MM.1S (cell line): ENCODE data around the gene PTPRR.

Experiments used
- DNase-seq: peaks from one replicate; pipeline ENCODE4 v3.0.0-alpha.2; 2015
- H2AFZ ChIP-seq: fragments of 300-600 bp; sonication (generic); 2 replicates; pipeline ENCODE4 v1.6.0; 2016; ENCODE audit warnings: antibody characterized with exemption, low read length
- H3F3A ChIP-seq: fragments of 300-600 bp; sonication (generic); 2 replicates; pipeline ENCODE4 v1.6.1; 2016; ENCODE audit warnings: mild to moderate bottlenecking, antibody characterized with exemption, low read length, moderate library complexity, mixed read lengths; ENCODE audit not compliant: insufficient read depth
- H3K27ac ChIP-seq: fragments of 300-600 bp; sonication (generic); 2 replicates; pipeline ENCODE4 v1.5.1; 2016; ENCODE audit warnings: mild to moderate bottlenecking, low read length
- H3K27me3 ChIP-seq: fragments of 300-600 bp; sonication (generic); replicated peaks from 2 replicates; pipeline ENCODE4 v1.6.0; 2016; ENCODE audit warnings: low read length; ENCODE audit not compliant: insufficient read depth
- H3K36me3 ChIP-seq: fragments of 300-600 bp; sonication (generic); replicated peaks from 2 replicates; pipeline ENCODE4 v1.6.1; 2016; ENCODE audit warnings: mild to moderate bottlenecking, low read length, mixed read lengths; ENCODE audit not compliant: insufficient read depth
- H3K4me1 ChIP-seq: fragments of 300-600 bp; sonication (generic); 2 replicates; pipeline ENCODE4 v1.6.1; 2016; ENCODE audit warnings: low read length, mixed read lengths
- H3K4me2 ChIP-seq: fragments of 300-600 bp; sonication (generic); 2 replicates; pipeline ENCODE4 v1.6.0; 2016; ENCODE audit warnings: low read depth, low read length
- H3K4me3 ChIP-seq: fragments of 300-600 bp; sonication (generic); 2 replicates; pipeline ENCODE4 v1.5.1; 2016; ENCODE audit warnings: low read length, mixed read lengths
- H3K79me2 ChIP-seq: fragments of 300-600 bp; sonication (generic); 2 replicates; pipeline ENCODE4 v1.6.1; 2016; ENCODE audit warnings: mixed run types, low read length, mixed read lengths
- H3K9ac ChIP-seq: fragments of 300-600 bp; sonication (generic); 2 replicates; pipeline ENCODE4 v1.6.1; 2016; ENCODE audit warnings: low read length, mixed read lengths
- H3K9me2 ChIP-seq: fragments of 300-600 bp; sonication (generic); replicated peaks from 2 replicates; pipeline ENCODE4 v1.6.1; 2016; ENCODE audit warnings: mild to moderate bottlenecking, low read length, mixed read lengths; ENCODE audit not compliant: insufficient read depth
- H3K9me3 ChIP-seq: fragments of 300-600 bp; sonication (generic); replicated peaks from 2 replicates; pipeline ENCODE4 v1.6.1; 2016; ENCODE audit warnings: mild to moderate bottlenecking, low read length, mixed read lengths; ENCODE audit not compliant: insufficient read depth
- H4K20me1 ChIP-seq: fragments of 300-600 bp; sonication (generic); 2 replicates; pipeline ENCODE4 v1.6.1; 2016; ENCODE audit warnings: mild to moderate bottlenecking, low read length, moderate library complexity, mixed read lengths; ENCODE audit not compliant: insufficient read depth
- EZH2 ChIP-seq: fragments of 300-600 bp; sonication (generic); optimal IDR thresholded peaks from 2 replicates; pipeline ENCODE3; 2017; ENCODE audit warnings: low read depth, mild to moderate bottlenecking, antibody characterized with exemption, low read length, mixed read lengths
- EZH2phosphoT487 ChIP-seq: fragments of 300-600 bp; sonication (generic); IDR thresholded peaks from 2 replicates; pipeline ENCODE4 v1.6.1; 2018; ENCODE audit warnings: antibody characterized with exemption, low read length
- TF ChIP-seq, protein P1 (sequence below): fragments of 300-600 bp; sonication (generic); IDR thresholded peaks from 2 replicates; pipeline ENCODE4 v1.5.1; 2016; ENCODE audit warnings: antibody characterized with exemption, low read length, mixed read lengths

The PTPRR gene

DNA sequence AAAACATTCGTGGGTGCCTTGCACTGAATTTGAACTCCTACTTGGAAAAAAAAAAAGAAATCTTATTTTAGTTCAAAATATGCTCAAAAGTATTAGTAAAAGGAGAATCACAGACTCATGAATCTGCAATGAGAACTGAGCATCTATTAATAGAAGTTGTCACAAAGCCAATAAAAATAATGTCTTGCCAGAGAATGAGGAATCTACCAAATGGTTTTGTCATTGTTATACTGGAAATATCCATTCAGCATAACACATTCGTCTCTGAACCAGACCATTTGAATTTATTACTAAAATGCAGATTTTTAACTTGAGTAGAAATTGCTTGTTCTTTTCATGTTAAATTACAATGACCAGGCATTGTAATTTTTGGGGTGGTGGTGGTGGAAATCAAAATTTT, 271.7 kb downstream of the PTPRR start:
- H3K79me2 ChIP-seq, result no peaks in the 10 kb centered on the region
- no peak overlapping the region for H3K9ac ChIP-seq
- no peak overlapping the region for H3K27ac ChIP-seq
- H3K9me2 ChIP-seq, result no peaks in the 10 kb centered on the region
- no peak overlapping the region for H3K4me2 ChIP-seq
- no peak overlapping the region for H3K4me3 ChIP-seq
- no peaks in the 10 kb centered on the region for H3K9me3 ChIP-seq
- DNase-seq, result no peak
- H2AFZ ChIP-seq, result no peak overlapping the region
- H3K27me3 ChIP-seq, result no peaks in the 10 kb centered on the region
- no peaks in the 10 kb centered on the region for H3K36me3 ChIP-seq
- no peaks in the 10 kb centered on the region for H3F3A ChIP-seq
- H4K20me1 ChIP-seq, result no peaks in the 10 kb centered on the region
- H3K4me1 ChIP-seq, result 0 out of 2 replicates have a peak, but pooled peaks cover 7% of the 10 kb centered on the region
- TF ChIP-seq EZH2, result no peak
- TF ChIP-seq, protein P1, sequence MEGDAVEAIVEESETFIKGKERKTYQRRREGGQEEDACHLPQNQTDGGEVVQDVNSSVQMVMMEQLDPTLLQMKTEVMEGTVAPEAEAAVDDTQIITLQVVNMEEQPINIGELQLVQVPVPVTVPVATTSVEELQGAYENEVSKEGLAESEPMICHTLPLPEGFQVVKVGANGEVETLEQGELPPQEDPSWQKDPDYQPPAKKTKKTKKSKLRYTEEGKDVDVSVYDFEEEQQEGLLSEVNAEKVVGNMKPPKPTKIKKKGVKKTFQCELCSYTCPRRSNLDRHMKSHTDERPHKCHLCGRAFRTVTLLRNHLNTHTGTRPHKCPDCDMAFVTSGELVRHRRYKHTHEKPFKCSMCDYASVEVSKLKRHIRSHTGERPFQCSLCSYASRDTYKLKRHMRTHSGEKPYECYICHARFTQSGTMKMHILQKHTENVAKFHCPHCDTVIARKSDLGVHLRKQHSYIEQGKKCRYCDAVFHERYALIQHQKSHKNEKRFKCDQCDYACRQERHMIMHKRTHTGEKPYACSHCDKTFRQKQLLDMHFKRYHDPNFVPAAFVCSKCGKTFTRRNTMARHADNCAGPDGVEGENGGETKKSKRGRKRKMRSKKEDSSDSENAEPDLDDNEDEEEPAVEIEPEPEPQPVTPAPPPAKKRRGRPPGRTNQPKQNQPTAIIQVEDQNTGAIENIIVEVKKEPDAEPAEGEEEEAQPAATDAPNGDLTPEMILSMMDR, result no peak
- no peak for TF ChIP-seq EZH2phosphoT487

DNA sequence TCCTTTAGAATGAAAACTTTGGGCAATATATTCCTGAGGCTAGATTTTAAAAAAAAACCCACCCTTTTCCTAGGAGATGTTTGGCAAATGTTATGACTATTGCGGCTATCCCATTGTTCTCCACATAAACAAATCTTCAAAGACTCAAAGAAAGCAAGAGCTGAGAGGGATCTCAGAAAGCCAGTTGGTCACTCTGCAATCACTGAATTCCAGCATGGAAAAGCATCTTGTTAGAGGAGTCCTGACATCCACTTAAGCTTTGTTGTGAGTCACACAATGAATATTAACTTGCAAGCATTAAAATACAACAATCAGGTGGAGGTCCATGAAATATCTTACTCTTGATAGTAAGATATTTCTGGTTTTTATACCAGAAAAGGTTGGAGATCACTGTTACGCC, 272.3 kb downstream of the PTPRR start:
- Histone ChIP-seq H3K27me3 (no peaks in the 10 kb centered on the region), H3K4me1 (0 out of 2 replicates have a peak, but pooled peaks cover 11% of the 10 kb centered on the region), H3K79me2 (no peaks in the 10 kb centered on the region), H3K27ac (no peak overlapping the region), H3K9me2 (no peaks in the 10 kb centered on the region), H4K20me1 (no peaks in the 10 kb centered on the region), H3F3A (no peaks in the 10 kb centered on the region), H3K9ac (no peak overlapping the region), H3K4me3 (no peak overlapping the region), H3K36me3 (no peaks in the 10 kb centered on the region), H3K9me3 (no peaks in the 10 kb centered on the region), H2AFZ (no peak overlapping the region), H3K4me2 (no peak overlapping the region)
- no peak for DNase-seq
- TF ChIP-seq EZH2phosphoT487, result no peak
- TF ChIP-seq, protein P1, result no peak

DNA sequence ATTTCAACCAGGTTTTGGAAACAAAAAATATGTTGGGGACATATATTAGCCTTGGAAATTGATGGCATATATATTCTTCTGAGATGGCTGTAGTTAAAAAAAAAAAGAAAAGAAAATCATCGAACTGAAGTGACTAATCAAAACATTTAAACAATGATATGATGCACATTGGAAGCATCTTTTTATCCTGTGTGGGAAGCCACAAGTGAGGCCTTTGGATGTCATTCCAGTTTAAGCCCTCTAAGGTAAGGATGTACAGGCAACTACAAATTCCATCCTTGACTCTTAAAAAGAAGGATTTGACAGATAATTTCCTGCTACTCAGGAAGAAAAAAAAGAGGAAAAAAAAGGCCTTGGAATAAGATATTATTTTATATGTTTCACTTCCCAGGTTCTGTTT, 273.7 kb downstream of the PTPRR start:
- H3K9me3 ChIP-seq, result no peaks in the 10 kb centered on the region
- TF ChIP-seq EZH2phosphoT487, result no peak
- no peak for TF ChIP-seq EZH2
- TF ChIP-seq, protein P1, result no peak
- H3K4me3 ChIP-seq, result no peak overlapping the region
- no peak for DNase-seq
- no peaks in the 10 kb centered on the region for H3K27me3 ChIP-seq
- H3K9me2 ChIP-seq, result no peaks in the 10 kb centered on the region
- no peak overlapping the region for H3K27ac ChIP-seq
- no peak overlapping the region for H3K4me2 ChIP-seq
- no peak overlapping the region for H3K9ac ChIP-seq
- no peaks in the 10 kb centered on the region for H3K36me3 ChIP-seq
- H2AFZ ChIP-seq, result no peak overlapping the region
- H3F3A ChIP-seq, result no peaks in the 10 kb centered on the region
- 0 out of 2 replicates have a peak, but pooled peaks cover 11% of the 10 kb centered on the region for H3K4me1 ChIP-seq
- H3K79me2 ChIP-seq, result no peaks in the 10 kb centered on the region
- H4K20me1 ChIP-seq, result no peaks in the 10 kb centered on the region
